GM12878 (cell line): Measurements from ENCODE around the gene JAG1. TPM values are rescaled to one million over a fixed set of nuclear protein-coding genes. Genes with fewer than 3 reads are reported as not detected.

Source experiments
- ATAC-seq: fragments of 200-7000 bp; cut with Tn5 transposase; 3 replicates; pipeline ENCODE4 v1.9.1; 2020; ENCODE audit warnings: mild to moderate bottlenecking, moderate library complexity
- BruUV-seq: library from RNA; stranded (reverse); fragments of 400-500 nt; replicated peaks from 2 replicates; lab custom pipeline; 2021; lab: Mats Ljungman, UMichigan
- CTCF ChIA-PET: fragments of 300-600 bp; sonication (Branson Sonifier 250); formaldehyde crosslinking; extraction: SDS; loops from one replicate; lab custom pipeline; 2021; ENCODE audit warnings: inconsistent platforms; lab: Yijun Ruan, JAX
- POLR2A ChIA-PET: fragments of 350-600 bp; formaldehyde crosslinking; extraction: SDS; loops from one replicate; lab custom pipeline; 2021; ENCODE audit warnings: inconsistent platforms; lab: Charles Lee
- RAD21 ChIA-PET: fragments of 300-600 bp; sonication (Branson Sonifier 250); formaldehyde crosslinking; loops from one replicate; lab custom pipeline; 2023; ENCODE audit warnings: antibody characterized with exemption; ENCODE audit not compliant: unreplicated experiment; lab: Charles Lee
- SMC1A ChIA-PET: fragments of 300-600 bp; sonication (Branson Sonifier 250); formaldehyde crosslinking; loops from one replicate; lab custom pipeline; 2023; ENCODE audit not compliant: unreplicated experiment, uncharacterized antibody; lab: Charles Lee
- DNase-seq: peaks from one replicate; pipeline ENCODE4 v3.0.0-alpha.2; 2011; ENCODE audit warnings: low read depth, low spot score
- FAIRE-seq: peaks from 3 replicates; lab custom pipeline; 2011; peaks lifted over from hg19 to GRCh38; lab: Jason Lieb, UNC
- H2AFZ ChIP-seq: 2 replicates; pipeline ENCODE4 v1.6.0; 2011; ENCODE audit warnings: low read depth, low read length, control low read depth; ENCODE audit not compliant: control insufficient read depth
- H3K27ac ChIP-seq: 2 replicates; pipeline ENCODE4 v1.5.1; 2011; ENCODE audit warnings: control low read depth; ENCODE audit not compliant: control insufficient read depth, insufficient read depth
- H3K27me3 ChIP-seq, 2 experiments: replicated peaks in 1 of 2; 2 replicates each; pipeline versions ENCODE4 v1.6.0 to v1.6.1; 2011; ENCODE audit warnings: low read length in 1 of 2; ENCODE audit not compliant: control insufficient read depth in 2 of 2, insufficient read depth in 2 of 2
- H3K36me3 ChIP-seq, 2 experiments: 2 replicates each; pipeline ENCODE4 v1.5.1; 2011; ENCODE audit warnings: low read length in 1 of 2; ENCODE audit not compliant: control insufficient read depth in 2 of 2, insufficient read depth in 2 of 2
- H3K4me1 ChIP-seq: 2 replicates; pipeline ENCODE4 v1.6.1; 2011; ENCODE audit warnings: mild to moderate bottlenecking, low read length, moderate library complexity, mixed read lengths; ENCODE audit not compliant: control insufficient read depth, insufficient read depth
- H3K4me2 ChIP-seq: 2 replicates; pipeline ENCODE4 v1.6.0; 2011; ENCODE audit warnings: control low read depth; ENCODE audit not compliant: control insufficient read depth, insufficient read depth
- H3K4me3 ChIP-seq: fragments of 200-600 bp; sonication (generic); 2 replicates; pipeline ENCODE4 v1.5.1; 2016
- H3K79me2 ChIP-seq: 2 replicates; pipeline ENCODE4 v1.6.0; 2011; ENCODE audit warnings: low read length; ENCODE audit not compliant: control insufficient read depth, insufficient read depth
- H3K9ac ChIP-seq: 2 replicates; pipeline ENCODE4 v1.8.0; 2011; ENCODE audit warnings: low read length, control low read depth, mixed read lengths; ENCODE audit not compliant: control insufficient read depth, insufficient read depth
- H3K9me3 ChIP-seq: replicated peaks from 3 replicates; pipeline ENCODE4 v1.5.1; 2011; ENCODE audit warnings: mild to moderate bottlenecking, low read length; ENCODE audit not compliant: control insufficient read depth, insufficient read depth
- H4K20me1 ChIP-seq: 2 replicates; pipeline ENCODE4 v1.6.0; 2011; ENCODE audit not compliant: control insufficient read depth, insufficient read depth
- ATF7 ChIP-seq: fragments of 450-650 bp; IDR thresholded peaks from 2 replicates; pipeline ENCODE4 v1.6.1; 2016; ENCODE audit warnings: low read depth, mild to moderate bottlenecking
- BACH1 ChIP-seq: fragments of 450-650 bp; IDR thresholded peaks from 2 replicates; pipeline ENCODE4 v1.6.1; 2017; ENCODE audit warnings: mild to moderate bottlenecking, borderline replicate concordance
- CHD1 ChIP-seq: IDR thresholded peaks from 2 replicates; pipeline ENCODE4 v1.6.1; 2012; ENCODE audit warnings: low read depth, low read length, improper control_type of control experiment
- HDGF ChIP-seq: fragments of 450-650 bp; IDR thresholded peaks from 2 replicates; pipeline ENCODE4 v1.6.1; 2016; ENCODE audit warnings: antibody characterized with exemption
- MXI1 ChIP-seq: fragments of 150-350 bp; IDR thresholded peaks from 2 replicates; pipeline ENCODE4 v1.6.1; 2011; ENCODE audit warnings: low read depth, mild to moderate bottlenecking, inconsistent platforms, low read length, improper control_type of control experiment
- NFYA ChIP-seq: IDR thresholded peaks from 2 replicates; pipeline ENCODE4 v1.6.1; 2011; ENCODE audit warnings: low read depth, mild to moderate bottlenecking, low read length, improper control_type of control experiment, borderline replicate concordance
- RAD21 ChIP-seq: IDR thresholded peaks from 2 replicates; pipeline ENCODE4 v1.6.1; 2011; ENCODE audit warnings: mild to moderate bottlenecking, low read depth, low read length, moderate library complexity; ENCODE audit not compliant: insufficient read depth
- RCOR1 ChIP-seq: conservative IDR thresholded peaks from 2 replicates; pipeline ENCODE4 v1.6.1; 2012; ENCODE audit warnings: low read depth, low read length, improper control_type of control experiment
- SMC3 ChIP-seq: IDR thresholded peaks from 2 replicates; pipeline ENCODE4 v1.6.1; 2011; ENCODE audit warnings: low read length, improper control_type of control experiment, borderline replicate concordance
- ZBED1 ChIP-seq: IDR thresholded peaks from 2 replicates; pipeline ENCODE4 v1.6.1; 2016; ENCODE audit warnings: borderline replicate concordance
- WGBS: methylation state at CpG from one replicate; pipeline ENCODE4 v1.1.6; 2016; ENCODE audit warnings: low lambda C conversion rate; ENCODE audit not compliant: insufficient replicate concordance, insufficient coverage; ENCODE audit errors: missing lambda C conversion rate; 5-methylcytosine and 5-hydroxymethylcytosine counted together
- in situ Hi-C: fragments of 300-500 bp; cut with MboI; formaldehyde crosslinking; loops from 9 replicates; pipeline ENCODE4 v1.14.3; 2018; ENCODE audit warnings: mixed read lengths
- intact Hi-C: fragments of 100-400 bp; cut with micrococcal nuclease; formaldehyde crosslinking; loops from one replicate; pipeline ENCODE4 v1.14.2; 2022; ENCODE audit not compliant: unreplicated experiment
- polyA plus RNA-seq, 11 experiments: library from polyadenylated mRNA; depleted of rRNA in 4 of 11; unstranded in 6 of 11; stranded (reverse) in 5 of 11; fragments of >200 nt; fragmentation: Nextera tagmentation in 4 of 11; fragmentation: Illumina TruSeq in 1 of 11; extraction: Ambion mirVana in 4 of 11; extraction: Trizol in 1 of 11; gene quantifications; 1 replicate in 1 of 11; 2 replicates in 10 of 11; pipeline versions ENCODE4 v1.2.1 to v1.2.3, GENCODE V29; 2011 to 2016; ENCODE audit warnings: inconsistent platforms in 2 of 11, missing spikeins in 2 of 11, low read depth in 1 of 11
- total RNA-seq, 4 experiments: library from RNA; depleted of rRNA in 3 of 4; stranded (reverse); fragments of >200 nt in 3 of 4; fragmentation: Illumina TruSeq in 1 of 4; extraction: Trizol in 1 of 4; gene quantifications; 2 replicates each; pipeline versions ENCODE4 v1.2.1 to v1.2.3, GENCODE V29; 2013 to 2021
- TF ChIP-seq, protein P1 (sequence below): IDR thresholded peaks from 2 replicates; pipeline ENCODE4 v1.6.1; 2012; ENCODE audit warnings: low read depth, low read length, improper control_type of control experiment
- TF ChIP-seq, protein P2 (sequence below): IDR thresholded peaks from 2 replicates; pipeline ENCODE4 v1.6.1; 2012; ENCODE audit warnings: low read depth, low read length, improper control_type of control experiment

Gene JAG1
- total and polyA plus RNA-seq, 10 of the 15 experiments (the other 5 are each of a cell fraction or from before 2014, with no cell fraction given) = 0.66 to 6.9 (median 1.8) TPM

DNA sequence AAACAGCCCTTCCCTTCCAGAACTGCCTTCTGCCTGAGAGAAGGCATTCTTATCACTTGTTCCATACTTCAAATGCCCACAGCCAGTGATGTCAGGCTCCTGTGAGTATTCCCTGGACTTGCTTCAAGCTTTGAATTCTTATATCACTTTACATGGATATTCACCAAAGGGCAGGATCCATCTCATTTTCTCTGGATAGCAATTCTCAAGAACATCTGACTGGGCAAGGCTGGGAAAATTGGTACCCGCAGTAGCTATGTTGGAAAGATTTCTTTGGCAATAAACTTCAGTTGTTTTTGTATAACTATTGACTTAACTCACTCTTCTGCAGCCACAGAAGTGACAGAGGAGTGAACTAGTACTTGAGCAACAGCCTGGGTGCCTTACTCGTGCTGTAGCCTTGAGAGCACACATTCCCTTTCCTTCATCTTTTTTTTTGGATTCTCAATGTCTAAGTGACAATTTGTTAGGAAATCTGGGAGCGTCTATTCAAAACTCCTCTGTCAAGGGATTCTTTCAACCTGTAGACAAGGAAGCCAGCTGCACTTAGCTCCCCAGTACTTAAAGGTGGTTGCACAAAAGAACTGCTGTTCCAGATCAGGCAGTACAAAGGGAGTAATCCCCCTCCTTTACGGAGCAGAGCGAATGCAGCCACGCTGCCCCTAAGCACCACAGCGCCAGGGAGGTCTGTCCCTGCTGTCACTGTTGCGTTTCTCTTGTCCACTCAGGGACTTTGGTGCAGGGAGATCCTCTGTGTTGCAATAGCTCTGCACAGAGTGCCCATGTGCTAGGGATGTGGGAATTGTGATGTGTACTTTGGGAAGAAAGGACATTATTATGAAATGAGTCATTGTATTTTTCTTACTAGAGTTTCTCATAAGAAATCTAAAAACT is 69.6 kb downstream of the JAG1 start:
- ChIA-PET CTCF (interaction anchor here (0.6 to 1.1 kb wide), 3 partner anchors 13 to 203 kb away, joined by 3 to 4 read pairs (median 3); no protein-coding TSS in a partner anchor), POLR2A (no interaction called here), RAD21 (no interaction called here), SMC1A (interaction anchor here (0.7 to 1.3 kb wide), 2 partner anchors 32 to 288 kb away, joined by 3 read pairs; no protein-coding TSS in a partner anchor)
- ATAC-seq (no peak), FAIRE-seq (no peak), DNase-seq (no peak)
- Histone ChIP-seq H3K4me2 (no peak overlapping the region), H3K27me3 (no peaks in the 10 kb centered on the region), H3K9ac (no peak overlapping the region), H3K4me3 (no peak overlapping the region), H3K79me2 (no peaks in the 10 kb centered on the region), H4K20me1 (no peaks in the 10 kb centered on the region), H3K27ac (no peak overlapping the region), H3K36me3 (peaks cover 2 to 4% of the 10 kb centered on the region in 2 experiments; a peak in 2 of 4 replicates), H2AFZ (no peak overlapping the region), H3K4me1 (no peaks in the 10 kb centered on the region), H3K9me3 (no peaks in the 10 kb centered on the region)
- TF ChIP-seq CHD1 = no peak
- TF ChIP-seq SMC3 = no peak
- TF ChIP-seq, protein P1, sequence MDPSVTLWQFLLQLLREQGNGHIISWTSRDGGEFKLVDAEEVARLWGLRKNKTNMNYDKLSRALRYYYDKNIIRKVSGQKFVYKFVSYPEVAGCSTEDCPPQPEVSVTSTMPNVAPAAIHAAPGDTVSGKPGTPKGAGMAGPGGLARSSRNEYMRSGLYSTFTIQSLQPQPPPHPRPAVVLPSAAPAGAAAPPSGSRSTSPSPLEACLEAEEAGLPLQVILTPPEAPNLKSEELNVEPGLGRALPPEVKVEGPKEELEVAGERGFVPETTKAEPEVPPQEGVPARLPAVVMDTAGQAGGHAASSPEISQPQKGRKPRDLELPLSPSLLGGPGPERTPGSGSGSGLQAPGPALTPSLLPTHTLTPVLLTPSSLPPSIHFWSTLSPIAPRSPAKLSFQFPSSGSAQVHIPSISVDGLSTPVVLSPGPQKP = no peak
- TF ChIP-seq ZBED1 = no peak
- no peak for TF ChIP-seq HDGF
- no peak for TF ChIP-seq RAD21
- no peak for TF ChIP-seq NFYA
- no peak for TF ChIP-seq BACH1
- TF ChIP-seq, protein P2, sequence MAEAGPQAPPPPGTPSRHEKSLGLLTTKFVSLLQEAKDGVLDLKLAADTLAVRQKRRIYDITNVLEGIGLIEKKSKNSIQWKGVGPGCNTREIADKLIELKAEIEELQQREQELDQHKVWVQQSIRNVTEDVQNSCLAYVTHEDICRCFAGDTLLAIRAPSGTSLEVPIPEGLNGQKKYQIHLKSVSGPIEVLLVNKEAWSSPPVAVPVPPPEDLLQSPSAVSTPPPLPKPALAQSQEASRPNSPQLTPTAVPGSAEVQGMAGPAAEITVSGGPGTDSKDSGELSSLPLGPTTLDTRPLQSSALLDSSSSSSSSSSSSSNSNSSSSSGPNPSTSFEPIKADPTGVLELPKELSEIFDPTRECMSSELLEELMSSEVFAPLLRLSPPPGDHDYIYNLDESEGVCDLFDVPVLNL = no peak
- TF ChIP-seq MXI1 = no peak
- TF ChIP-seq RCOR1 = no peak
- no peak for TF ChIP-seq ATF7
- intact Hi-C loops (no loop called here), in situ Hi-C loops (no loop called here)
- 97% methylated on average over 8 of the region's 8 CpGs for WGBS
- no TSS peak for BruUV-seq
